Mesenchymal stem cell (in vitro differentiated cells and primary cell): ENCODE data around the gene SLC34A2.

Source experiments
- DNase-seq: peaks from one replicate; pipeline ENCODE4 v3.0.0-alpha.2; 2013
- H2AFZ ChIP-seq: one replicate; pipeline ENCODE4 v1.6.1; 2013; ENCODE audit warnings: low read depth, mild to moderate bottlenecking, control low read depth, inconsistent platforms, low read length, moderate library complexity
- H2AK5ac ChIP-seq: 2 replicates; pipeline ENCODE4 v1.6.1; 2013; ENCODE audit warnings: low read length, moderate library complexity, mild to moderate bottlenecking, inconsistent platforms; ENCODE audit not compliant: severe bottlenecking
- H2BK120ac ChIP-seq: one replicate; pipeline ENCODE4 v1.6.1; 2013; ENCODE audit warnings: low read depth, mild to moderate bottlenecking, inconsistent platforms, low read length, moderate library complexity
- H2BK12ac ChIP-seq, 2 experiments: one replicate each; pipeline ENCODE4 v1.6.1; 2013; ENCODE audit warnings: inconsistent platforms in 2 of 2, low read length in 2 of 2, mild to moderate bottlenecking in 2 of 2, moderate library complexity in 2 of 2, control low read depth in 1 of 2
- H2BK15ac ChIP-seq: one replicate; pipeline ENCODE4 v1.6.1; 2013; ENCODE audit warnings: mild to moderate bottlenecking, low read depth, inconsistent platforms; ENCODE audit not compliant: poor library complexity, severe bottlenecking
- H2BK5ac ChIP-seq: 2 replicates; pipeline ENCODE4 v1.6.1; 2013; ENCODE audit warnings: low read depth, mild to moderate bottlenecking, low read length, control low read depth, inconsistent platforms; ENCODE audit not compliant: poor library complexity, severe bottlenecking
- H3K14ac ChIP-seq, 2 experiments: one replicate each; pipeline ENCODE4 v1.6.1; 2013; ENCODE audit warnings: inconsistent platforms in 2 of 2, low read length in 2 of 2, control low read depth in 1 of 2, mild to moderate bottlenecking in 1 of 2, moderate library complexity in 1 of 2
- H3K18ac ChIP-seq, 2 experiments: one replicate each; pipeline ENCODE4 v1.6.1; 2013; ENCODE audit warnings: inconsistent platforms in 2 of 2, low read length in 2 of 2, control low read depth in 1 of 2, low read depth in 1 of 2, mild to moderate bottlenecking in 1 of 2
- H3K23ac ChIP-seq, 2 experiments: one replicate each; pipeline ENCODE4 v1.6.1; 2013; ENCODE audit warnings: inconsistent platforms in 2 of 2, low read length in 2 of 2, mild to moderate bottlenecking in 2 of 2, moderate library complexity in 2 of 2, control low read depth in 1 of 2
- H3K27ac ChIP-seq: 2 replicates; pipeline ENCODE4 v1.5.1; 2013; ENCODE audit warnings: mild to moderate bottlenecking, moderate library complexity, low read length, control low read depth, inconsistent platforms; ENCODE audit not compliant: poor library complexity, severe bottlenecking
- H3K27me3 ChIP-seq, 2 experiments: 2 replicates each; pipeline versions ENCODE4 v1.6.1 to v1.7.0; 2013; ENCODE audit warnings: low read length in 2 of 2, mild to moderate bottlenecking in 2 of 2, moderate library complexity in 2 of 2, control low read depth in 1 of 2, inconsistent platforms in 1 of 2; ENCODE audit not compliant: control insufficient read depth in 1 of 2, insufficient read depth in 1 of 2
- H3K36me3 ChIP-seq, 2 experiments: 2 replicates each; pipeline versions ENCODE4 v1.6.1 to v1.7.0; 2013; ENCODE audit warnings: low read length in 2 of 2, control low read depth in 1 of 2, inconsistent platforms in 1 of 2, low read depth in 1 of 2, mild to moderate bottlenecking in 1 of 2; ENCODE audit not compliant: insufficient read depth in 2 of 2, control insufficient read depth in 1 of 2
- H3K4ac ChIP-seq, 2 experiments: one replicate each; pipeline ENCODE4 v1.6.1; 2013; ENCODE audit warnings: inconsistent platforms in 2 of 2, low read length in 2 of 2, mild to moderate bottlenecking in 2 of 2, moderate library complexity in 2 of 2, control low read depth in 1 of 2, low read depth in 1 of 2
- H3K4me1 ChIP-seq: 2 replicates; pipeline ENCODE4 v1.6.1; 2013; ENCODE audit warnings: low read depth, low read length, control low read depth; ENCODE audit not compliant: control insufficient read depth, insufficient read depth
- H3K4me2 ChIP-seq: 2 replicates; pipeline ENCODE4 v1.6.1; 2013; ENCODE audit warnings: low read length, mild to moderate bottlenecking, inconsistent platforms; ENCODE audit not compliant: poor library complexity, severe bottlenecking
- H3K4me3 ChIP-seq, 2 experiments: 2 replicates each; pipeline versions ENCODE4 v1.5.1 to v1.7.0; 2013; ENCODE audit warnings: low read length in 2 of 2, mild to moderate bottlenecking in 2 of 2, control low read depth in 1 of 2, low read depth in 1 of 2; ENCODE audit not compliant: insufficient read depth in 1 of 2
- H3K79me1 ChIP-seq: replicated peaks from 2 replicates; pipeline ENCODE4 v1.6.1; 2013; ENCODE audit warnings: mild to moderate bottlenecking, control low read depth, low read length, inconsistent platforms; ENCODE audit not compliant: poor library complexity, severe bottlenecking
- H3K9ac ChIP-seq: 2 replicates; pipeline ENCODE4 v1.7.0; 2013; ENCODE audit warnings: mild to moderate bottlenecking, low read length, moderate library complexity
- H3K9me3 ChIP-seq: 2 replicates; pipeline ENCODE4 v1.7.0; 2013; ENCODE audit warnings: mild to moderate bottlenecking, low read length; ENCODE audit not compliant: control insufficient read depth
- H4K8ac ChIP-seq: one replicate; pipeline ENCODE4 v1.6.1; 2013; ENCODE audit warnings: inconsistent platforms, mild to moderate bottlenecking, low read length, moderate library complexity
- H4K91ac ChIP-seq: one replicate; pipeline ENCODE4 v1.6.1; 2013; ENCODE audit warnings: mild to moderate bottlenecking, low read length, inconsistent platforms
- WGBS: methylation state at CpG from one replicate; pipeline ENCODE4 v1.1.7; 2013; ENCODE audit warnings: mixed read lengths; 5-methylcytosine and 5-hydroxymethylcytosine counted together

The SLC34A2 gene

DNA sequence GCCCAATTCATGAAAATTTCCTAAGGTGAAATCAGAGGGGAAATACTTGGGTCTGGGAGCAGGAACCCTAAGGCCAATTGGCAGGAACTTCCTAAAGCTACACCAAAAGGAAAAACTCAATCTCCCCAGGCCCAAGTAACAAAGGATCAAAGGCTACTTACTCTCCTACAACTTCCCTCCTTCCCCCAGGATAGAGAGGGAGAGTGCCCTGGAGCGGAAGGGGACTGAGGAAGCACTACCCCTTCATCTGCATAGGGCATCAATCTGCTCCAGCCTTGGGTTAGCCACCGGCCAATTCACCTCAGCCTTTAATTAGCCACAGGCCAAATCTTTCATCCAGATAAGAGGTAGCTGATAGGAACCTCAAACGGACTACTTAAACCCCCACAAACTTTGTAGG lies 55.0 kb downstream of the SLC34A2 start:
- no peaks in the 10 kb centered on the region for H3K79me1 ChIP-seq
- no peak overlapping the region for H3K4me2 ChIP-seq
- no peak overlapping the region for H3K4me3 ChIP-seq
- no peak overlapping the region for H2BK12ac ChIP-seq
- no peak overlapping the region for H3K4ac ChIP-seq
- H2BK120ac ChIP-seq, result no peak overlapping the region
- no peak overlapping the region for H3K9ac ChIP-seq
- H4K91ac ChIP-seq, result no peak overlapping the region
- H3K14ac ChIP-seq, result no peak overlapping the region
- no peak overlapping the region for H2AFZ ChIP-seq
- H3K4me1 ChIP-seq, result no peaks in the 10 kb centered on the region
- H3K9me3 ChIP-seq, result no peaks in the 10 kb centered on the region
- no peak for DNase-seq
- H3K18ac ChIP-seq, result no peak overlapping the region
- no peak overlapping the region for H2BK5ac ChIP-seq
- H2BK15ac ChIP-seq, result no peak overlapping the region
- no peak overlapping the region for H2AK5ac ChIP-seq
- H3K27me3 ChIP-seq, result no peaks in the 10 kb centered on the region
- H3K36me3 ChIP-seq, result no peaks in the 10 kb centered on the region
- no peak overlapping the region for H4K8ac ChIP-seq
- H3K27ac ChIP-seq, result no peak overlapping the region
- WGBS, result 75% methylated on average over 3 of the region's 3 CpGs
- H3K23ac ChIP-seq, result no peak overlapping the region

DNA sequence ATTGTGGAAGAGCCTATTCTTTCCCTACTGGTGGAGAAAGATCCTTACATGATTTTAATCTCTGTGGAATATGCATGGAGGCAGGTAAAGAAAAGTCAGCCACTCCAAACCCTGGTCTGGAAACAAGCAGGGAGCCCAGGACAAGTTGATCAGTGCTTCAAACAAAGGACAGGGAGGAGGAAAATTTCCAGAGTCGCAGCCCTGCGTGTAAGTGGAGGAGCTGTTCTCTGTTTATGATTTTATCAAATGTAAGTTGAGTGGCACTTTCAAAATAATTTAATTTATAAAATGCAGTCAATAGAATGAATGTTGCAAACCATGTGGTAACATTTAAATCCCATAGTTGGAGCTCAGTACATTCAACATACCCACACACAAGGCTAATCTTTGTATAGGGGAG lies 57.0 kb downstream of the SLC34A2 start:
- Histone ChIP-seq H3K36me3 (no peaks in the 10 kb centered on the region), H3K4ac (no peak overlapping the region), H2AFZ (no peak overlapping the region), H3K4me1 (no peaks in the 10 kb centered on the region), H2BK15ac (no peak overlapping the region), H3K4me2 (no peak overlapping the region), H3K27me3 (no peaks in the 10 kb centered on the region), H3K18ac (no peak overlapping the region), H4K91ac (no peak overlapping the region), H4K8ac (no peak overlapping the region), H2AK5ac (no peak overlapping the region), H3K27ac (no peak overlapping the region), H3K4me3 (no peak overlapping the region), H2BK5ac (no peak overlapping the region), H3K79me1 (no peaks in the 10 kb centered on the region), H2BK120ac (no peak overlapping the region), H2BK12ac (no peak overlapping the region), H3K14ac (no peak overlapping the region), H3K9ac (no peak overlapping the region), H3K23ac (no peak overlapping the region), H3K9me3 (no peaks in the 10 kb centered on the region)
- DNase-seq, result no peak
- 100% methylated on average over 1 of the region's 2 CpGs for WGBS

DNA sequence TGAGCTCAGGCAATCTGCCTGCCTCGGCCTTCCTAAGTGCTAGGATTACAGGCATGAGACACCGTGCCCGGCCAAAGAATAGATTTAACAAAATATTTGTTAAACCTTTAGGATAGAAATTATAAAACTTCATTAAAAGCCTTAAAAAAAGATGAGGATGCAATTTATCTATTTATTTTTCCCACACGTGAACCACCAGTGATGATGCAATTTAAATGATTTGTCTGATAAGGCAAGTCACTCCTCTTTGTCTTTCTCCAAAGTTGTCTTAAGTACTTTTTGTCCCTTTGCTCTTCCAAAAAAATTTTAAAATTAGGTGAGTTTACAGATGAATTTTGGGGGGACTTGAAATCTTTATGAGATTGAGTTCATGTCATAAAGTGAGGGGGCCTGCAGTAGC lies 58.2 kb downstream of the SLC34A2 start:
- Histone ChIP-seq H3K4me3 (no peak overlapping the region), H3K4me2 (no peak overlapping the region), H3K23ac (no peak overlapping the region), H3K9ac (no peak overlapping the region), H3K79me1 (no peaks in the 10 kb centered on the region), H4K8ac (no peak overlapping the region), H4K91ac (no peak overlapping the region), H3K4me1 (no peaks in the 10 kb centered on the region), H3K14ac (no peak overlapping the region), H3K27me3 (no peaks in the 10 kb centered on the region), H2BK15ac (no peak overlapping the region), H2BK120ac (no peak overlapping the region), H2AK5ac (no peak overlapping the region), H2BK5ac (no peak overlapping the region), H3K4ac (no peak overlapping the region), H3K9me3 (no peaks in the 10 kb centered on the region), H2AFZ (no peak overlapping the region), H3K27ac (no peak overlapping the region), H2BK12ac (no peak overlapping the region), H3K18ac (no peak overlapping the region), H3K36me3 (no peaks in the 10 kb centered on the region)
- WGBS, result 71% methylated on average over 1 of the region's 4 CpGs
- no peak for DNase-seq

GRCh38 chr4:25722964-25723363 lies 67.3 kb downstream of the SLC34A2 start:
- H3K23ac ChIP-seq, result no peak overlapping the region
- no peak overlapping the region for H2BK120ac ChIP-seq
- H3K27ac ChIP-seq, result no peak overlapping the region
- 80% methylated on average over 3 of the region's 3 CpGs for WGBS
- no peak overlapping the region for H2BK12ac ChIP-seq
- no peak overlapping the region for H3K4me3 ChIP-seq
- H4K91ac ChIP-seq, result no peak overlapping the region
- no peak overlapping the region for H4K8ac ChIP-seq
- no peak overlapping the region for H3K9ac ChIP-seq
- peaks cover 5% of the 10 kb centered on the region for H3K4me1 ChIP-seq
- H3K18ac ChIP-seq, result no peak overlapping the region
- DNase-seq, result no peak
- H2AFZ ChIP-seq, result no peak overlapping the region
- no peaks in the 10 kb centered on the region for H3K9me3 ChIP-seq
- peaks cover 0 to 4% of the 10 kb centered on the region in 2 experiments for H3K27me3 ChIP-seq
- H3K14ac ChIP-seq, result no peak overlapping the region
- no peak overlapping the region for H3K4me2 ChIP-seq
- no peak overlapping the region for H2BK15ac ChIP-seq
- H2AK5ac ChIP-seq, result no peak overlapping the region
- H3K4ac ChIP-seq, result no peak overlapping the region
- H3K79me1 ChIP-seq, result no peaks in the 10 kb centered on the region
- H3K36me3 ChIP-seq, result no peaks in the 10 kb centered on the region
- no peak overlapping the region for H2BK5ac ChIP-seq
